Activated CD4-positive, alpha-beta memory T cell treated with anti-CD3 and anti-CD28 coated beads, Interleukin-2, amount 10 ng/mL, durations not matched to agents 7 days and 5 days (primary cell): ENCODE results near the gene RSPH1. TPM values are rescaled to one million over a fixed set of nuclear protein-coding genes. Genes with fewer than 3 reads are reported as not detected.

Source experiments
- CTCF ChIA-PET: fragments of 350-600 bp; sonication (Branson Sonifier 250); formaldehyde crosslinking; loops from one replicate; lab custom pipeline; 2021; ENCODE audit warnings: antibody characterized with exemption, inconsistent platforms; lab: Charles Lee
- POLR2A ChIA-PET: fragments of 350-600 bp; sonication (Branson Sonifier 250); formaldehyde crosslinking; loops from one replicate; lab custom pipeline; 2021; ENCODE audit warnings: antibody characterized with exemption; lab: Charles Lee
- DNase-seq: peaks from one replicate; pipeline ENCODE4 v3.0.0-alpha.2; 2020
- H3K27ac Mint-ChIP-seq: one replicate; pipeline ENCODE4 v1.8.0; 2021; ENCODE audit warnings: mild to moderate bottlenecking, mixed read lengths
- H3K27me3 Mint-ChIP-seq: one replicate; pipeline ENCODE4 v1.8.0; 2021; ENCODE audit warnings: mixed read lengths
- H3K36me3 Mint-ChIP-seq: one replicate; pipeline ENCODE4 v1.8.0; 2021; ENCODE audit warnings: low read depth, mixed read lengths
- H3K4me1 Mint-ChIP-seq: one replicate; pipeline ENCODE4 v1.8.0; 2021; ENCODE audit warnings: mixed read lengths
- H3K4me3 Mint-ChIP-seq: one replicate; pipeline ENCODE4 v1.8.0; 2021; ENCODE audit warnings: mild to moderate bottlenecking, mixed read lengths
- H3K9me3 Mint-ChIP-seq: one replicate; pipeline ENCODE4 v1.8.0; 2021; ENCODE audit warnings: mixed read lengths
- total RNA-seq, 2 experiments: library from RNA; stranded (reverse); gene quantifications; one replicate each; pipeline ENCODE4 v1.2.3, GENCODE V29; 2021

Gene RSPH1
- total RNA-seq, 2 experiments from 2014 or later = not detected

- Mint-ChIP-seq H3K36me3 (no peaks in the 10 kb centered on the region), H3K27me3 (no peaks in the 10 kb centered on the region), H3K4me1 (peaks cover 42% of the 10 kb centered on the region), H3K9me3 (no peaks in the 10 kb centered on the region), H3K4me3 (no peak overlapping the region), H3K27ac (no peak overlapping the region)
- no peak for DNase-seq
- ChIA-PET POLR2A (no interaction called here), CTCF (interaction anchor here (2.0 kb wide), 1 partner anchor 144 kb away, joined by 6 read pairs; no protein-coding TSS in a partner anchor)
These were observed 42.6 kb downstream of the RSPH1 start for GRCh38 chr21:42453224-42453985.

- POLR2A ChIA-PET = interaction anchor here (0.7 kb wide), 1 partner anchor 41 kb away, joined by 3 read pairs; no protein-coding TSS in a partner anchor
- H3K36me3 Mint-ChIP-seq = peaks cover 7% of the 10 kb centered on the region
- H3K27ac Mint-ChIP-seq = no peak overlapping the region
- no peak overlapping the region for H3K4me3 Mint-ChIP-seq
- no peaks in the 10 kb centered on the region for H3K9me3 Mint-ChIP-seq
- H3K27me3 Mint-ChIP-seq = no peaks in the 10 kb centered on the region
- H3K4me1 Mint-ChIP-seq = peaks cover 49% of the 10 kb centered on the region
- CTCF ChIA-PET = interaction anchor here (0.9 kb wide), 1 partner anchor 71 kb away, joined by 3 read pairs; no protein-coding TSS in a partner anchor
- DNase-seq = no peak
These were observed 43.4 kb downstream of the RSPH1 start for GRCh38 chr21:42452401-42453223.

- no peak overlapping the region for H3K27ac Mint-ChIP-seq
- H3K27me3 Mint-ChIP-seq = no peaks in the 10 kb centered on the region
These were observed 44.1 kb downstream of the RSPH1 start for GRCh38 chr21:42451941-42452340.

GRCh38 chr21:42448686-42449085 is 47.3 kb downstream of the RSPH1 start:
- Mint-ChIP-seq H3K9me3 (no peaks in the 10 kb centered on the region), H3K27me3 (no peaks in the 10 kb centered on the region), H3K36me3 (peaks cover 41% of the 10 kb centered on the region), H3K4me1 (peaks cover 40% of the 10 kb centered on the region), H3K27ac (peak overlapping the region; percentile 52), H3K4me3 (no peak overlapping the region)
- ChIA-PET CTCF (interaction anchor here (1.2 to 3.4 kb wide), 3 partner anchors 90 to 138 kb away, joined by 3 to 15 read pairs (median 6); no protein-coding TSS in a partner anchor), POLR2A (interaction anchor here (0.8 to 1.4 kb wide), 3 partner anchors 27 to 301 kb away, joined by 3 read pairs; no protein-coding TSS in a partner anchor)
- DNase-seq = no peak

More at GRCh38 chr21:42451941-42452340, 44.1 kb downstream of the RSPH1 start:
- ChIA-PET POLR2A (interaction anchor here (0.7 kb wide), 1 partner anchor 40 kb away, joined by 3 read pairs; no protein-coding TSS in a partner anchor), CTCF (interaction anchor here (0.9 kb wide), 1 partner anchor 71 kb away, joined by 3 read pairs; no protein-coding TSS in a partner anchor)
- Mint-ChIP-seq H3K4me3 (no peak overlapping the region), H3K36me3 (peaks cover 14% of the 10 kb centered on the region), H3K9me3 (no peaks in the 10 kb centered on the region), H3K4me1 (peaks cover 47% of the 10 kb centered on the region)
- no peak for DNase-seq

- H3K27me3 Mint-ChIP-seq = no peaks in the 10 kb centered on the region
- no peak for DNase-seq
- no peak overlapping the region for H3K4me3 Mint-ChIP-seq
- no peaks in the 10 kb centered on the region for H3K9me3 Mint-ChIP-seq
- POLR2A ChIA-PET = no interaction called here
- peaks cover 50% of the 10 kb centered on the region for H3K36me3 Mint-ChIP-seq
- CTCF ChIA-PET = interaction anchor here (1.2 kb wide), 1 partner anchor 110 kb away, joined by 3 read pairs; no protein-coding TSS in a partner anchor
- peaks cover 40% of the 10 kb centered on the region for H3K4me1 Mint-ChIP-seq
- H3K27ac Mint-ChIP-seq = no peak overlapping the region
These were observed 48.3 kb downstream of the RSPH1 start for GRCh38 chr21:42447732-42448131.

GRCh38 chr21:42447182-42447581 is 48.8 kb downstream of the RSPH1 start:
- H3K4me1 Mint-ChIP-seq = peaks cover 40% of the 10 kb centered on the region
- POLR2A ChIA-PET = interaction anchor here (2.5 kb wide), 1 partner anchor 43 kb away, joined by 7 read pairs; the partner anchor contains the start of gene UBASH3A
- no peak for DNase-seq
- no peak overlapping the region for H3K27ac Mint-ChIP-seq
- CTCF ChIA-PET = no interaction called here
- no peak overlapping the region for H3K4me3 Mint-ChIP-seq
- H3K9me3 Mint-ChIP-seq = no peaks in the 10 kb centered on the region
- H3K27me3 Mint-ChIP-seq = no peaks in the 10 kb centered on the region
- peaks cover 55% of the 10 kb centered on the region for H3K36me3 Mint-ChIP-seq

GRCh38 chr21:42446531-42446930 is 49.5 kb downstream of the RSPH1 start:
- Mint-ChIP-seq H3K9me3 (no peaks in the 10 kb centered on the region), H3K27ac (no peak overlapping the region), H3K4me3 (no peak overlapping the region), H3K27me3 (no peaks in the 10 kb centered on the region), H3K36me3 (peaks cover 60% of the 10 kb centered on the region), H3K4me1 (peaks cover 40% of the 10 kb centered on the region)
- no peak for DNase-seq
- CTCF ChIA-PET = no interaction called here
- POLR2A ChIA-PET = interaction anchor here (0.6 to 2.5 kb wide), 3 partner anchors 21 to 53 kb away, joined by 3 to 7 read pairs (median 3); partner anchors contain the start of gene UBASH3A

GRCh38 chr21:42445311-42445710 is 50.7 kb downstream of the RSPH1 start:
- H3K27me3 Mint-ChIP-seq = no peaks in the 10 kb centered on the region
- peaks cover 37% of the 10 kb centered on the region for H3K4me1 Mint-ChIP-seq
- peaks cover 71% of the 10 kb centered on the region for H3K36me3 Mint-ChIP-seq
- no peak for DNase-seq
- no peak overlapping the region for H3K4me3 Mint-ChIP-seq
- POLR2A ChIA-PET = interaction anchor here (0.7 to 2.5 kb wide), 4 partner anchors 13 to 41 kb away, joined by 3 to 7 read pairs (median 4); partner anchors contain the start of gene UBASH3A
- H3K9me3 Mint-ChIP-seq = no peaks in the 10 kb centered on the region
- no peak overlapping the region for H3K27ac Mint-ChIP-seq
- CTCF ChIA-PET = no interaction called here

- no peaks in the 10 kb centered on the region for H3K27me3 Mint-ChIP-seq
- H3K9me3 Mint-ChIP-seq = no peaks in the 10 kb centered on the region
- CTCF ChIA-PET = no interaction called here
- H3K4me3 Mint-ChIP-seq = no peak overlapping the region
- DNase-seq = no peak
- peaks cover 77% of the 10 kb centered on the region for H3K36me3 Mint-ChIP-seq
- H3K27ac Mint-ChIP-seq = no peak overlapping the region
- H3K4me1 Mint-ChIP-seq = peaks cover 37% of the 10 kb centered on the region
- POLR2A ChIA-PET = interaction anchor here (0.7 to 2.5 kb wide), 3 partner anchors 12 to 40 kb away, joined by 4 to 7 read pairs (median 4); partner anchors contain the start of gene UBASH3A
These were observed 51.3 kb downstream of the RSPH1 start for GRCh38 chr21:42444745-42445059.

- no peak for DNase-seq
- ChIA-PET POLR2A (interaction anchor here (0.6 kb wide), 1 partner anchor 236 kb away, joined by 3 read pairs; no protein-coding TSS in a partner anchor), CTCF (no interaction called here)
- Mint-ChIP-seq H3K9me3 (no peaks in the 10 kb centered on the region), H3K4me1 (peaks cover 38% of the 10 kb centered on the region), H3K27me3 (no peaks in the 10 kb centered on the region), H3K27ac (no peak overlapping the region), H3K36me3 (peaks cover 83% of the 10 kb centered on the region), H3K4me3 (no peak overlapping the region)
These were observed 51.9 kb downstream of the RSPH1 start for GRCh38 chr21:42443876-42444744.

GRCh38 chr21:42443181-42443785 is 52.7 kb downstream of the RSPH1 start:
- Mint-ChIP-seq H3K4me1 (peaks cover 40% of the 10 kb centered on the region), H3K4me3 (no peak overlapping the region), H3K36me3 (peaks cover 91% of the 10 kb centered on the region), H3K27ac (no peak overlapping the region), H3K27me3 (no peaks in the 10 kb centered on the region), H3K9me3 (no peaks in the 10 kb centered on the region)
- DNase-seq = no peak
- ChIA-PET POLR2A (interaction anchor here (0.6 to 1.4 kb wide), 2 partner anchors 61 to 237 kb away, joined by 3 to 4 read pairs; no protein-coding TSS in a partner anchor), CTCF (no interaction called here)
